H1 (cell line): ENCODE measurements around the gene ASB6. TPM values are rescaled to one million over a fixed set of nuclear protein-coding genes. Genes with fewer than 3 reads are reported as not detected.

Experiments
- CHD7 ChIP-seq: fragments of 300-600 bp; sonication (generic); IDR thresholded peaks from 2 replicates; pipeline ENCODE4 v1.7.1; 2012; ENCODE audit warnings: low read length, moderate library complexity, mild to moderate bottlenecking, inconsistent platforms; ENCODE audit not compliant: insufficient replicate concordance
- CTBP2 ChIP-seq: IDR thresholded peaks from 2 replicates; pipeline ENCODE4 v1.7.0; 2011; ENCODE audit warnings: borderline replicate concordance, mild to moderate bottlenecking, moderate library complexity, mixed read lengths, low read length; ENCODE audit not compliant: insufficient read depth, insufficient read length
- RNF2 ChIP-seq: fragments of 200-900, 300-1000 bp; sonication (generic); IDR thresholded peaks from 2 replicates; pipeline ENCODE4 v1.7.1; 2016; ENCODE audit warnings: borderline replicate concordance, low read depth, mild to moderate bottlenecking, antibody characterized with exemption, low read length; ENCODE audit not compliant: poor library complexity, severe bottlenecking; ENCODE audit errors: missing control alignments
- SIX5 ChIP-seq: IDR thresholded peaks from 2 replicates; pipeline ENCODE4 v1.6.1; 2011; ENCODE audit warnings: mild to moderate bottlenecking, low read depth, low read length
- SP1 ChIP-seq: IDR thresholded peaks from 2 replicates; pipeline ENCODE4 v1.6.1; 2011; ENCODE audit warnings: low read depth, low read length
- TBP ChIP-seq: IDR thresholded peaks from 2 replicates; pipeline ENCODE4 v1.6.1; 2011; ENCODE audit warnings: low read depth, low read length, improper control_type of control experiment
- polyA plus RNA-seq, 7 experiments: library from polyadenylated mRNA; depleted of rRNA in 3 of 7; stranded (reverse) in 5 of 7; unstranded in 2 of 7; fragments of >200 nt in 5 of 7; fragments of 200-250 nt in 2 of 7; gene quantifications; 1 replicate in 5 of 7; 2 replicates in 1 of 7; 4 replicates in 1 of 7; pipeline versions ENCODE4 v1.2.1 to v1.2.3, GENCODE V29; 2011 to 2013; ENCODE audit warnings: missing spikeins in 2 of 7, mixed read lengths in 2 of 7
- total RNA-seq: library from RNA; stranded (reverse); fragmentation: NEBNext Ultra II Directional; extraction: Animal tissue kit (Norgen Biotek cat#: 25700); gene quantifications from 2 replicates; pipeline ENCODE4 v1.2.1, GENCODE V29; 2021

The ASB6 gene
- total and polyA plus RNA-seq, 2 of the 8 experiments (the other 6 are each of a cell fraction or from before 2014, with no cell fraction given), result 14.0 to 17.3 TPM

- TF ChIP-seq CHD7, result no peak
- TF ChIP-seq CTBP2, result no peak
- no peak for TF ChIP-seq SP1
- TF ChIP-seq TBP, result no peak
- TF ChIP-seq RNF2, result no peak
- no peak for TF ChIP-seq SIX5
- TF ChIP-seq, all 59 proteins: peak for 0
These were observed 55.7 kb downstream of the ASB6 start (continued) for GRCh38 chr9:129586245-129586644.
